ENCODE data around the gene YPEL3.
A peak's percentile ranks its signal among the peaks of the same experiment; 100 is the strongest.

Gene YPEL3

DNA sequence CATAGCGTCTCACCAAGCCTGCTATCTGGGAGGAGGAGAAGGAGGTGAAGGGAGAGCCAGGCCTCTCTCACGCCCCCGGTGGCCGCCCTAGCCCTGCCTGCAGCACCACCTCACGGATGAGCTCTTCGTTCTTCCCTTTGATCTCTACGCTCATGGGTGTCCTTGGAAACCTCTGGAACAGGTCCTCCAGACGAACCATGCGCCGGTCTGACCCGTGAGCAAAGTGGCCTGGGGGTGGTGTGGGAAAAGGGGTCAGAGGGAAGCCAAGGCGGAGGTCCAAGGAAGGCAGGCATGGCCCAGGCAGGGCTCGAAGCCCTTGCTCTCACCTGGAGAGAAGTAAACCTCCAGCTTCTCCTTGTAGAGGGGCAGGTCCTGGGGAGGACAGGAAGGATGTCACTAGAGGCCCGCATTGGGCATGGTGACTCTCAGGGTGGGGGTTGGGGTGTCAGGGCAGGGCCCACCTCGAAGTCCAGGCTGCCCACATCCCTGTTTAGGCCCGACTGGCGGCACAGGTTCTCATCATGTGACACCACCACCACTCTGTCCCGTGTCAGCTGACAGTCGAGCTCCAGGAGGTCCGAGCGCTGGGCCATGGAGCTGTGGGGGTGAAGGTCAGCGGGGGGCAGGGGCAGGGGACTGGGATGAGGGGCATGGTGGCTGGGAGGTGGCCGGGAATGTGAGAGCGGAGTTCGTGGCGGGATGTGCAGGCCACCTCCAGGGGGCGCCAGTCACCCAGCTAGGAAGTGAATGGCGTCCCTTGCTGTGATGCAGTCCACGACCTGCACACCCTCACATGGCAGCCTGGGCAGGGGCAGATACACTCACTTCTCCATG is 16.4 kb upstream of the YPEL3 start (continued):
- TF ChIP-seq, protein P1, sequence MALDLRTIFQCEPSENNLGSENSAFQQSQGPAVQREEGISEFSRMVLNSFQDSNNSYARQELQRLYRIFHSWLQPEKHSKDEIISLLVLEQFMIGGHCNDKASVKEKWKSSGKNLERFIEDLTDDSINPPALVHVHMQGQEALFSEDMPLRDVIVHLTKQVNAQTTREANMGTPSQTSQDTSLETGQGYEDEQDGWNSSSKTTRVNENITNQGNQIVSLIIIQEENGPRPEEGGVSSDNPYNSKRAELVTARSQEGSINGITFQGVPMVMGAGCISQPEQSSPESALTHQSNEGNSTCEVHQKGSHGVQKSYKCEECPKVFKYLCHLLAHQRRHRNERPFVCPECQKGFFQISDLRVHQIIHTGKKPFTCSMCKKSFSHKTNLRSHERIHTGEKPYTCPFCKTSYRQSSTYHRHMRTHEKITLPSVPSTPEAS (tag by site-specific recombination; IDR thresholded peaks at IDR 0.05), result peak; percentile 40; the same call in 1 of the 2 replicates
- TF ChIP-seq ZBTB1 (tag by site-specific recombination; IDR thresholded peaks at IDR 0.05) (no peak), ZNF175 (tag by site-specific recombination; IDR thresholded peaks at IDR 0.05) (no peak), ZNF658 (tag by site-specific recombination; IDR thresholded peaks at IDR 0.05) (no peak), ZNF561 (tag by site-specific recombination; IDR thresholded peaks at IDR 0.05; ENCODE audit: borderline replicate concordance) (no peak), ZNF785 (tag by site-specific recombination; IDR thresholded peaks at IDR 0.05) (peak; percentile 41; the same call in 1 of the 2 replicates), WT1 (tag by site-specific recombination; IDR thresholded peaks at IDR 0.05) (no peak), YY1 (tag by site-specific recombination; IDR thresholded peaks at IDR 0.05) (0 out of 2 replicates have a peak, but pooled peaks have one; percentile 53), ZNF274 (IDR thresholded peaks at IDR 0.05; ENCODE audit: low read length) (no peak), ZNF274 (tag by site-specific recombination; IDR thresholded peaks at IDR 0.05; ENCODE audit: borderline replicate concordance) (no peak), KLF7 (tag by site-specific recombination; IDR thresholded peaks at IDR 0.05; ENCODE audit: borderline replicate concordance) (0 out of 2 replicates have a peak, but pooled peaks have one; percentile 23), ZNF114 (tag by site-specific recombination; IDR thresholded peaks at IDR 0.05) (no peak), ZNF211 (tag by site-specific recombination; IDR thresholded peaks at IDR 0.05; ENCODE audit: low read depth) (no peak)
- TF ChIP-seq, protein P2, sequence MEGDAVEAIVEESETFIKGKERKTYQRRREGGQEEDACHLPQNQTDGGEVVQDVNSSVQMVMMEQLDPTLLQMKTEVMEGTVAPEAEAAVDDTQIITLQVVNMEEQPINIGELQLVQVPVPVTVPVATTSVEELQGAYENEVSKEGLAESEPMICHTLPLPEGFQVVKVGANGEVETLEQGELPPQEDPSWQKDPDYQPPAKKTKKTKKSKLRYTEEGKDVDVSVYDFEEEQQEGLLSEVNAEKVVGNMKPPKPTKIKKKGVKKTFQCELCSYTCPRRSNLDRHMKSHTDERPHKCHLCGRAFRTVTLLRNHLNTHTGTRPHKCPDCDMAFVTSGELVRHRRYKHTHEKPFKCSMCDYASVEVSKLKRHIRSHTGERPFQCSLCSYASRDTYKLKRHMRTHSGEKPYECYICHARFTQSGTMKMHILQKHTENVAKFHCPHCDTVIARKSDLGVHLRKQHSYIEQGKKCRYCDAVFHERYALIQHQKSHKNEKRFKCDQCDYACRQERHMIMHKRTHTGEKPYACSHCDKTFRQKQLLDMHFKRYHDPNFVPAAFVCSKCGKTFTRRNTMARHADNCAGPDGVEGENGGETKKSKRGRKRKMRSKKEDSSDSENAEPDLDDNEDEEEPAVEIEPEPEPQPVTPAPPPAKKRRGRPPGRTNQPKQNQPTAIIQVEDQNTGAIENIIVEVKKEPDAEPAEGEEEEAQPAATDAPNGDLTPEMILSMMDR (tag by site-specific recombination; IDR thresholded peaks at IDR 0.05), result peak; percentile 84
- TF ChIP-seq, protein P3, sequence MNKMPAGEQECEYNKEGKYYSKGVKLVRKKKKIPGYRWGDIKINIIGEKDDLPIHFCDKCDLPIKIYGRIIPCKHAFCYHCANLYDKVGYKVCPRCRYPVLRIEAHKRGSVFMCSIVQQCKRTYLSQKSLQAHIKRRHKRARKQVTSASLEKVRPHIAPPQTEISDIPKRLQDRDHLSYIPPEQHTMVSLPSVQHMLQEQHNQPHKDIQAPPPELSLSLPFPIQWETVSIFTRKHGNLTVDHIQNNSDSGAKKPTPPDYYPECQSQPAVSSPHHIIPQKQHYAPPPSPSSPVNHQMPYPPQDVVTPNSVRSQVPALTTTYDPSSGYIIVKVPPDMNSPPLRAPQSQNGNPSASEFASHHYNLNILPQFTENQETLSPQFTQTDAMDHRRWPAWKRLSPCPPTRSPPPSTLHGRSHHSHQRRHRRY (tag by site-specific recombination; IDR thresholded peaks at IDR 0.05), result no peak

DNA sequence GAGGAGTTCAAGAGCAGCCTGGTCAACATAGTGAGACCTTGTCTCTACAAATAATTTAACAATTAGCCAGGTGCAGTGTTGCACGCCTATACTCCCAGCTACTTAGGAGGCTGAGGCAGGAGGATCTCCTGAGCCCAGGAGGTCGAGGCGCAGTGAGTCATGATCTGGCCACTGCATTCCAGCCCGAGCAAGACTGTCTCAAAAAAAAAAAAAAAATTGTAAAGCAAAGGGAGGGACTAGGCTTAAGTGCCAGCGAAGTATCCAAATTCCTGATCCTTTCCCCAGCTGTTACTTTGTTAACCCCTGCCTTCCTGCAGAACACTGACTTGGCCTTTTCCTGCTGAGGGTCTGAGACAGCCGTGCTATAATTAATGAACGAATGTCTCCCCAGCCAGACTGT is 14.6 kb upstream of the YPEL3 start:
- POLR2A ChIA-PET, result interaction anchor here (0.6 kb wide), 1 partner anchor 283 kb away, joined by 5 read pairs; no protein-coding TSS in a partner anchor
- Histone ChIP-seq H3K4me1 (ENCODE audit: control insufficient read depth, insufficient read depth, low read length) (no peaks in the 10 kb centered on the region), H3K9me3 (ENCODE audit: control insufficient read depth, insufficient read depth, low read depth, low read length) (no peaks in the 10 kb centered on the region), H3K4me3 (ENCODE audit: low read depth, low read length) (no peak overlapping the region), H3K27ac (ENCODE audit: extremely low read depth, low read depth, low read length) (0 out of 2 replicates have a peak overlapping the region, but pooled peaks have one; percentile 9), H3K36me3 (ENCODE audit: control insufficient read depth in 2 of 2, insufficient read depth in 1 of 2, low read length in 2 of 2) (peaks cover 0 to 71% of the 10 kb centered on the region in 2 experiments; a peak in 2 of 3 replicates)
- CTCF ChIA-PET, result interaction anchor here (0.8 to 6.1 kb wide), 6 partner anchors 18 to 299 kb away, joined by 3 to 38 read pairs (median 4); partner anchors contain the start of gene TBX6
- TF ChIP-seq GLI4 (tag by site-specific recombination; IDR thresholded peaks at IDR 0.05), result no peak
- TF ChIP-seq GLIS1 (tag by site-specific recombination; IDR thresholded peaks at IDR 0.05), result 0 out of 2 replicates have a peak, but pooled peaks have one; percentile 14

Data from HEK293 (cell line).